ENCODE data around the gene ZNF644. TPM values are rescaled to one million over a fixed set of nuclear protein-coding genes. Genes with fewer than 3 reads are reported as not detected.
"Not testable (repeated sequence)": the region's sequence is repeated elsewhere in the genome, so short reads cannot be mapped to it uniquely, and the experiment has no call there.

ZNF644 gene
- total RNA-seq, 2 donors from 2014 or later, result 36.3 to 54.3 TPM

DNA sequence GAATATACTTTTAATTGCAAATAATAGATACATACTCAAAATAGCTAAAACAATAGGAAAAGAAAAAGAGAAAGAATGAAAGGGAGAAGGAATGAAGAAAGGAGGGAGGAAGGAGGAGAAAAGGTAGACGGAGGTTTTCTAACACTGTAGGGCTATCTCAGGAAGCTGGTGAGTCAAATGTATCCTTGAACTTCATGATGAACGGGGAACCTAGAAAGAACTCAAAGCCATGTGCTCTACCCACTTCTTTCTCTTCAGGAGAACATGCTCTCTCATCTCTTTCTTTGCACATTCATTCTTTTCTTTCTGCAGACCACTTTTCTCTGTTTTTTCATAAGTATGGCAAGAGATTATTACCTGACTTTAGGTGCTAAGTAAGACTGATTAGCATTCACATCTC lies 37.3 kb upstream of the ZNF644 start:
- Histone ChIP-seq H3K27me3 (replicated peaks; ENCODE audit: insufficient read depth) (no peaks in the 10 kb centered on the region), H3K4me3 (no peak overlapping the region), H3K36me3 (no peaks in the 10 kb centered on the region), H3K9me3 (no peaks in the 10 kb centered on the region), H3K27ac (no peak overlapping the region), H3K4me1 (replicated peaks) (no peaks in the 10 kb centered on the region)
- intact Hi-C loops (cut with DNase I), result no loop called here
- WGBS, result 74% methylated on average over 2 of the region's 2 CpGs
- TF ChIP-seq POLR2AphosphoS5 (IDR thresholded peaks at IDR 0.05) (no peak), CTCF (IDR thresholded peaks at IDR 0.05) (no peak), POLR2A (IDR thresholded peaks at IDR 0.05) (no peak)
- no peak for DNase-seq (ENCODE audit: low spot score)

DNA sequence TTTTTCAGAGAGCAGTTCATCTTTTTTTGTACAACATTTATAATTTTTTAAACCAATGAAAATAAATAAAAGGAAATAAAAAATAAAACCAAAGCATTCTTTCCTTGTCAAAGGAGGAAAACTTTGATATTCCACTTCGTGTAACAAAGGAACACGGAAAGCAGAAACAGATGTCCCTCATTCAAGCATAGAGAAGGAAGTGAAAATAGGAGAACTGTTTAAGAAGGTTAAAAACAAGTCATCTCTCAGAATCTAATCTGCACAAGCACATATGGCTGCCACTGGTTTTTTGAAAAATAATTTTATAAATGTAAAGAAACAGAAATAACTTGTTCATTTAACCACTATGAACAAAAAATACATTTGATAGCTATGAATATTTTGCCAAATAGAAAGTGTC lies 35.9 kb upstream of the ZNF644 start:
- no peaks in the 10 kb centered on the region for H3K36me3 ChIP-seq

DNA sequence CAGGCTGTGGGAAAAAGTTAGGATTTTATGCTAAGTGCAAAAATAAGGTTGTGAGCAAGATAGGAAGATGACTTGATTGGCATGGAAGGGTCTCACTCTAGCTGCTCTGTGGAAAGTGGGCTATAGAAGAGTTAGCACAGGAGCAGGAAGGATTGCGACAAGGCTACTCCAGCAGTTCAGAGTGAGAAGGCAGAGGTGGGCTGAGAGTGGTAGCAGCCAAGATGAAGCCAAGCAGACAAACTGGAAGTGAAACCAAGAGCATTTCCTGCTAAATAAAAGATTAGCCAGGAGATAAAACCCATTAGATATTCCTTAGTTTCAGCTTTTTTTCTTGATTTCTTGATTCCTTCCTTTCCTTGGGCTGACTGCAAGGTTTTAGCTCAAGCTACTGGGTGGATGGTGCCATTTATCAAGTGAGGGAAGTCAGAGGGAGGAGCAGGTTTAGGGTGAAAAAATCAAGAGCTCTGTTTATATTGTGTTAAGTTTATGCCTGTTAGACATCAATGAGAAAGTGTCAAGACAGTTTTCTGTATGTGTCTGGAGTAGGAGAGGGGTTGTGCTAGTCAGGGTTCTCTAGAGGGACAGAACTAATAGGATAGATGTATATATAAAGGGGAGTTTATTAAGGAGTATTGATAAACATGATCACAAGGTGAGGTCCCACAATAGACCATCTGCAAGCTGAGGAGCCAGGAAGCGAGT lies 33.1 kb upstream of the ZNF644 start:
- Histone ChIP-seq H3K36me3 (no peaks in the 10 kb centered on the region), H3K27me3 (replicated peaks; ENCODE audit: insufficient read depth) (no peaks in the 10 kb centered on the region), H3K9me3 (no peaks in the 10 kb centered on the region), H3K4me1 (replicated peaks) (no peaks in the 10 kb centered on the region), H3K27ac (no peak overlapping the region), H3K4me3 (no peak overlapping the region)
- 84% methylated on average over 2 of the region's 2 CpGs for WGBS
- intact Hi-C loops (cut with DNase I), result no loop called here
- TF ChIP-seq CTCF (IDR thresholded peaks at IDR 0.05) (no peak), POLR2AphosphoS5 (IDR thresholded peaks at IDR 0.05) (no peak), POLR2A (IDR thresholded peaks at IDR 0.05) (no peak)
- no peak for DNase-seq (ENCODE audit: low spot score)

More for the DNA sequence above, 35.9 kb upstream of the ZNF644 start:
- WGBS, result 59% methylated on average over 2 of the region's 2 CpGs
- DNase-seq (ENCODE audit: low spot score), result no peak
- Histone ChIP-seq H3K9me3 (no peaks in the 10 kb centered on the region), H3K4me3 (no peak overlapping the region), H3K4me1 (replicated peaks) (no peaks in the 10 kb centered on the region), H3K27me3 (replicated peaks; ENCODE audit: insufficient read depth) (no peaks in the 10 kb centered on the region), H3K27ac (no peak overlapping the region)
- TF ChIP-seq CTCF (IDR thresholded peaks at IDR 0.05), result no peak
- TF ChIP-seq POLR2AphosphoS5 (IDR thresholded peaks at IDR 0.05), result no peak
- TF ChIP-seq POLR2A (IDR thresholded peaks at IDR 0.05), result no peak
- intact Hi-C loops (cut with DNase I), result no loop called here

GRCh38 chr1:91053630-91054029 lies 31.8 kb upstream of the ZNF644 start:
- H3K27ac ChIP-seq, result no peak overlapping the region
- DNase-seq (ENCODE audit: low spot score), result no peak

DNA sequence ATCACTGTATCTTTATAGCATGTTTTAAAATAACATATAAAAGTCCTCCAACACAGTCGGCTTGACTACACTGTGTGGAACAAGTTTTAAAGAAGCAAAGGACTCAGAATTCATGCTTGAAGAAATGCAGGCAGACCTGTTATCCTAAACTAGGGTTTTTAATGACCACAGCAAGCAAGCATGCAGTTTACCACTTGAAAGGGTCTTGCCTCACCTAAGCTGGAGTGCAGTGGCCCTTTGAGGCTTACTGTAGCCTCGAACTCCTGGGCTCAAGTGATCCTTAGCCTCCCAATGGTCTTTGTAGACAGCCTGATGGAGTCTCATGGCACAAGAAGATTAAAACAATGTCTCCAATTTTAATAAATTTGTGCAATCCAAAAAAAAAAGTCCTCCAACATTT lies 27.7 kb upstream of the ZNF644 start:
- H3K27ac ChIP-seq; H3K36me3 ChIP-seq; H3K9me3 ChIP-seq; H3K4me3 ChIP-seq; H3K4me1 ChIP-seq (replicated peaks); intact Hi-C loops (cut with DNase I); DNase-seq (ENCODE audit: low spot score); H3K27me3 ChIP-seq (replicated peaks; ENCODE audit: insufficient read depth): not testable (repeated sequence)
- WGBS, result 42% methylated on average over 2 of the region's 2 CpGs

More at GRCh38 chr1:91053630-91054029, 31.8 kb upstream of the ZNF644 start:
- H3K9me3 ChIP-seq, result no peaks in the 10 kb centered on the region
- H3K36me3 ChIP-seq, result no peaks in the 10 kb centered on the region
- no peaks in the 10 kb centered on the region for H3K27me3 ChIP-seq (replicated peaks; ENCODE audit: insufficient read depth)
- no peak overlapping the region for H3K4me3 ChIP-seq
- H3K4me1 ChIP-seq (replicated peaks), result no peaks in the 10 kb centered on the region
- TF ChIP-seq CTCF (IDR thresholded peaks at IDR 0.05) (no peak), POLR2AphosphoS5 (IDR thresholded peaks at IDR 0.05) (no peak)
- intact Hi-C loops (cut with DNase I), result no loop called here
- 49% methylated on average over 2 of the region's 2 CpGs for WGBS

All from prostate gland (tissue), 2 donors.